Upper lobe of left lung (tissue), 4 donors: ENCODE data around the gene DVL3.

Source experiments
- CTCF ChIP-seq, 6 experiments: fragments of 450-650 bp in 4 of 6; fragments of 200-600 bp in 2 of 6; sonication (generic) in 2 of 6; IDR thresholded peaks; one replicate each; pipeline ENCODE4 v1.5.1; 2016 to 2019; ENCODE audit warnings: antibody characterized with exemption in 6 of 6
- POLR2A ChIP-seq, 4 donors: fragments of 450-650 bp; IDR thresholded peaks; one replicate each; pipeline ENCODE4 v1.5.1; 2016 to 2017; ENCODE audit warnings: antibody characterized with exemption in 4 of 4, mild to moderate bottlenecking in 2 of 4

- TF ChIP-seq POLR2A (IDR thresholded peaks at IDR 0.05) = no peak
- TF ChIP-seq CTCF (IDR thresholded peaks at IDR 0.05) = no peak
These were observed 37.7 kb downstream of the DVL3 start for GRCh38 chr3:184192889-184193288.
